HG03097 (cell line): Measurements from ENCODE around the gene LRIT1.
"Not testable (repeated sequence)": the region's sequence is repeated elsewhere in the genome, so short reads cannot be mapped to it uniquely, and the experiment has no call there.

Experiments used
- ATAC-seq: cut with Tn5 transposase; IDR thresholded peaks from one replicate; pipeline ENCODE4 v1.9.1; 2021; ENCODE audit not compliant: unreplicated experiment, low FRiP score

Gene LRIT1, protein sequence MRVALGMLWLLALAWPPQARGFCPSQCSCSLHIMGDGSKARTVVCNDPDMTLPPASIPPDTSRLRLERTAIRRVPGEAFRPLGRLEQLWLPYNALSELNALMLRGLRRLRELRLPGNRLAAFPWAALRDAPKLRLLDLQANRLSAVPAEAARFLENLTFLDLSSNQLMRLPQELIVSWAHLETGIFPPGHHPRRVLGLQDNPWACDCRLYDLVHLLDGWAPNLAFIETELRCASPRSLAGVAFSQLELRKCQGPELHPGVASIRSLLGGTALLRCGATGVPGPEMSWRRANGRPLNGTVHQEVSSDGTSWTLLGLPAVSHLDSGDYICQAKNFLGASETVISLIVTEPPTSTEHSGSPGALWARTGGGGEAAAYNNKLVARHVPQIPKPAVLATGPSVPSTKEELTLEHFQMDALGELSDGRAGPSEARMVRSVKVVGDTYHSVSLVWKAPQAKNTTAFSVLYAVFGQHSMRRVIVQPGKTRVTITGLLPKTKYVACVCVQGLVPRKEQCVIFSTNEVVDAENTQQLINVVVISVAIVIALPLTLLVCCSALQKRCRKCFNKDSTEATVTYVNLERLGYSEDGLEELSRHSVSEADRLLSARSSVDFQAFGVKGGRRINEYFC

DNA sequence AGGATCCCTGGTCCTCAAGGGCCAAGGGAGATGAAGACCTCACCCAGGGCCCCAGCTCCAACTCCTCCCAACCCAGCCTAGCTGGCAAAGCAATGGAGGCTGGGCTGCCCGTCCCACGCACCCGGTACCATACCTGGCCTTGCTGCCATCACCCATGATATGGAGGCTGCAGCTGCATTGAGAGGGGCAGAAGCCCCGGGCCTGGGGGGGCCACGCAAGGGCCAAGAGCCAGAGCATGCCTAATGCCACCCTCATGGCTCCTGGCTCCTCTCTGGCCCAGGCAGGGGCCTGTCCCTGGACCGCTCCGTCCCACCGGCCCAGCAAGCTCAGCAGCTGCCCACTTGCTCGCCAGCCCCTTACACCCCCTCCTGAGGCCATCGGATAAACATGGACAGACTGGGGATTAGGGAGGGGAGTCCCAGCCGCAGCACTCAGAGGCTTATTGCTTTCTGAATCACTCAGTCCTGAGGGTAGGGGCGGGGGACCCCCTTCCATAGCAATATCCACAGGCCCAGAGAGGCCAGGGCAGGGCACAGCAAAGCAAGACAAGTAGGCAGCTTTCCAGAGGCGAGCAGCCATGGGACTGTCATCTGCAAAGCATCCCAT, at the start of gene LRIT1:
Gene LRIT1, minus strand, starts transcription at position 362 of the 606 bp plus-strand sequence. Its CDS starts 107 bp downstream, at position 255.
- no peak for ATAC-seq

DNA sequence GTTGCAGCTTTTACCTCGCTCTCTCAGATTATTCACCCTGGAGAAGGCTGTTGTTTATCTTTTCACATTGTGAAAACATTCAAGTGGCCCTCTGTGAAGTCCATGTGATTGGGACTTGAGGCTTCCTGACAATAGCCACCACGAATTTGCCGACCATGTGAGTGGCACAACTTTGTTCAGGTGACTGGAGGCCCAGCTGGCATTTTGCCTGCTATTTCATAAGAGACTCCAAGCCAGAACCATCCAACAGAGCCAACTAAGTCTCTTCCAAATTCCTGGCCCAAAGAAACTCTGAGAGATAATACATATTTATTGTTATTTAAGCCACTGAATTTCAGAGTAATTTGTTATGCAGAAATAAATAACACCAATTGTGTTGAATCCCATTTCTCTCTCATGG, 48.9 kb upstream of the LRIT1 start:
- no peak for ATAC-seq

DNA sequence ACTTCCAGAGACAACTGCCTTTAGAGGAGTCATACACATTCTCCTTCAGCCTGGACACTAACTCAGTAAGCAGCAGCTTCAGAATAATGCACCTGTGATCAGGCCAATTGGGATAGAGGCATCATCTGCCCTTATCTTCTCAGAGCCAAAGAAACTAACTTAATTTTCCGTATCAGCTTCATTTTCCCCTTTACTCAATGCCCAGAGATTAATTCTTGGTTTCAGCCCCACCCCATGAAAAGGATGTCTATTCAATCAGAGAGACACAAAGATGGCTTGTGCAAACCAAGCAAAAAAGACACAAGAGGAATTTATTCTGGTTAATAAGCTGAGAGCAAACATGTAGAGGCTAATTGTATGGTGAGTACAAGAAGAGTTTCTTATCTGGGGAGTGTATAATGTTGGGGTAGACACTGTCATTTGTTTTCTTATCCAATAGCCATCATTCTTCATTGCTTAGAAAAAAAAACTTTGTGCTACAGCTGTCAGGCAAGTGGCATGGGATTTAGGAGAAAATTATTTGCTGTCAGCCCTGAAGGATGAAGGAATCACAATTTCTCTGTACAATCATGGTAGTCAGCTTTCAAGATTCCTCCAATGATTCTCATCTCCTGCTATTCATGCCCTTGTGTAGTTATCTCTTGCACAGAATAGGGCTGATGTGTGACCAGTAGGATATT, 48.3 kb upstream of the LRIT1 start:
- no peak for ATAC-seq

DNA sequence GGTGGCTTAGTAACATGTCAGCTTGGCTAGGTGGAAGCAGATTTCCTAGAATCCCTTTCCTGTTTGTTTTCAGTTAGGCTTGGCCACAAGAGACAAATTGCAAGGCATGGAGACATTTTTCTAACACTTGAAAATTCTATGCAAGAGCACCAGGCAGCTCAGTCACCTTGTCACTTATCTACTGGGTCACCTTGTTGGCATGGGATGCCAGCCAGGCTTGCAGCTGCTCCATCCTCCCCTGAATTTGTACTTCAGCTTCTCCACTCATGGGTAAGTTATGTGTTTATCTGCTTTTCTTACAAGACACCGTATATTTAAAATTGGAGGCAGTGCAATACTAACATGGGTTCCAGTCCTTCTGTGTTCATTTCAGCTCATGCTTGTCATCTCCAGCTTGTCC, 46.8 kb upstream of the LRIT1 start:
- no peak for ATAC-seq

DNA sequence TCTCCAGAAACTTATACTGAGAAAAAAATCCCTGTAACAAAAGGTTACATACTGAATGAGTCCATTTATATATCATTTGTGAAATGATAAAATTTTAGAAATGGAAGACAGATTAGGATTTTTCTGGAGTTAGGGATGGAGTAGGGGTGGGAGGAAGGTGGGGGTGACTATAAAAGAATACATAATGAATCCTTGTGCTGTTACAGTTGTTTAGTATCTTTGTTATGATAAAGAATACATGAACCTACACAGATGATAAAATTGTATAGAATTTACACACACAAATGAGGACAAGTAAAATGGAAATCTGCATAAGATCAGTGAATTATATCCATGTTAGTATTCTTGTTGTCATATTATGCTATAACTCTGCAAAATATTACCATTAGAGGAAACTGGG, 45.3 kb upstream of the LRIT1 start:
- ATAC-seq = no peak

DNA sequence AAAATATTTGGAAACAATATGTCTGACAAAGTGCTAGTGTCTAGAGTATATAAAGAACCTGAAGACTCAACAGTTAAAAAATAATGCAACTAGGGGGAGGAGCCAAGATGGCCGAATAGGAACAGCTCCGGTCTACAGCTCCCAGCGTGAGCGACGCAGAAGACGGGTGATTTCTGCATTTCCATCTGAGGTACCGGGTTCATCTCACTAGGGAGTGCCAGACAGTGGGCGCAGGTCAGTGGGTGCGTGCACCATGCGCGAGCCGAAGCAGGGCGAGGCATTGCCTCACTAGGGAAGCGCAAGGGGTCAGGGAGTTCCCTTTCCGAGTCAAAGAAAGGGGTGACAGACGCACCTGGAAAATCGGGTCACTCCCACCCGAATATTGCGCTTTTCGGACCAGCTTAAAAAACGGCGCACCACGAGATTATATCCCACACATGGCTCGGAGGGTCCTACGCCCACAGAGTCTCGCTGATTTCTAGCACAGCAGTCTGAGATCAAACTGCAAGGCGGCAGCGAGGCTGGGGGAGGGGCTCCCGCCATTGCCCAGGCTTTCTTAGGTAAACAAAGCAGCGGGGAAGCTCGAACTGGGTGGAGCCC, 38.6 kb upstream of the LRIT1 start:
- not testable (repeated sequence) for ATAC-seq

DNA sequence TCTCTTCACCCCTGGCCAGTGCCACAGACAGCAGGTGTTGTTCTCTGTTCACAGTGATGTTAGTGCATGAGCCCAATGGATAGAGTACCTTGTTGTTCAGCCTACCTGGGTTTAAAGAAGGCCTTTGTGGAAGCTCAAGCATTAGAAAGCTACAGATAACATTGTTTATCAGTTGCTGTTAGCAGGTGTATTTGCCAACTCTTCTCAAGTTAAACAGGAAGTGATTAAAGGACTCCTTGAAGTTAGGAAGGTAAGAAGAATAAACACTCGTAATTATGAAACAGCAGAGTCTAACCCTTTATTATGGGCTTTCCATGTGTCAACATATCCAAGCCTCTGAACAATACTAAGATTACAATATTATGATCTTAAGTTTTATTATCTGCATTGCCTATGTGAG, 29.4 kb upstream of the LRIT1 start:
- ATAC-seq = no peak

DNA sequence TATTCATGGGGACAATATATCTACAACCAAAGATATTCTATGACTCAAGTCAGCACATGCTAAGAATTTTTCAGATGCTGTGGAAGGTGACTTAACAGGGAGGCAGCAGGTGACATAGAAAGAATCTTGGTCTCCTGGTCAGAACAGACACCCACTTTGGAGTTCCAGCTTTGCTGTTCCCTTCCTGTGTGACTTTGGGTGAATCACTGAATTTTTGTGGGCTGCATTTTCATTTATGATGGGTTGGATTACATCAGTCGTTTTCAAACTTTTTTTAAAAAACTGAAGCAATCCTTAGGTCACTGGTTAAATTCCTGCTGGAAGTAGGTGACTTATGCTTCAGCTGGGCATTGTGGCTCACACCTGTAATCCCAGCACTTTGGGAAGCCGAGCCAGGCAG, 28.4 kb upstream of the LRIT1 start:
- ATAC-seq = no peak

DNA sequence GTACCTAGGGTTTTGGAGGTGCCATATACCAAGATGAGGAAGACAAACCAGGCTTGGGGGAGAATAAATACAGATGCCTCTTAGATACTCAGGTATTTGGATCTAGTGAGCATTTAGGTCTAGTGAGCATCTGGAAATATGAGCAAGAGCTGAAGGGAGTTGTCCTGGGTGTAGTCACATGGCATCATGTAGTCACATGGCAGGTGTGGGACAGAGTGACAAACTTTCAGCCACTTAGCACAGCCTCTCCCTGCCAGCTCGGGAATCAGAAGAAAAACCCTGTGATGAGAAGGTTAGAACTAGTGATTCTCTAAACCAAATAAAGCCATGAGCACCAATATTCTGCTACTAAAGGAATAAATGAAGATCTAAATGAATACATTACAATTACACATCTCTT, 27.8 kb upstream of the LRIT1 start:
- no peak for ATAC-seq

DNA sequence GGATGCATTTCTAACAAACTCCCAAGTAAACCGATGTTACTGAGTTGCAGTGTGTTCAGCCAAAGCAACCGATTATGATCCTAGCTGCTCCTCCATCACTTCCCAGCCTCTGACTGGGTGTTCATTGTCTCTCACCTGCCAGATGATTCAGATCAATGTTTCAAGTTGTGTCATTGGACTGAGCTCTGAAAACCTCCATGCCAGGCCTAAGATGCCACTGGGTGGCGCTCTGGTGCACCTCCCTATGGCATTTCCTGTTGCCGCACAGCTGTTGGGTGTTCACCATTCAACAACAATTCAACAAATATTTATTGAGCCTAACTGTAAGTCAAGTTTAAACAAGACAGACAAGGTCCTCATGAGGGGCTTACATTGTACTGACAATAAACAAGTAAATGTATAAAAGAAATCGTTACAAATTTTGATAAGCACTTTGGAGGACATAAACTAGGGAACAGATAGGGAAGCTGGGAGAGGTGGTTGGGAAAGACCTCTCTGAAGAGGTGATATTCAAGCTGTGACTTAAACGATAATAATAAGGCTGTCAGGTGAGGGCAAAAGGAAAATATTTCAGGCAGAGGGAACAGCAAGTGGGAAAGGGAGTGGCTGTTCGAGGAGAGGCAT, 26.3 kb upstream of the LRIT1 start:
- no peak for ATAC-seq

DNA sequence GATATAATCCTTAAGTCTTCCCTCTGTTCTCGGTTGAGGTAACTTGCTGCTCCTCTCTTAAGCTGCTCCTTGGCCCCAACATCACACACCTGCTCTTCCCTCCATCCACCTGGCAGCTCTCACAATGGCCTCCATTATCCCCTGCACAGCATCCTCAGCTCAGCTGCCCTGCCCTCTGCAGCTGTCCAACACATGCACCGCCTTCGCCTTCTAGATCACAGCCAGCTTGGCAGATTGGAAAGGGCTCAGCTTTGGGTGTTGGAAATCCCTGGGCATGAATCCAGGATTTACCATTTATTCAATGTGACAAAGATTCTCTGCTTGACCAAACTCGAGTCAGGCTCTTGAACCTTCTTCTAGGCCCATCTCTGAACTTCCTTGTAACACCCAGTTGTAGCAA, 24.1 kb upstream of the LRIT1 start:
- no peak for ATAC-seq

DNA sequence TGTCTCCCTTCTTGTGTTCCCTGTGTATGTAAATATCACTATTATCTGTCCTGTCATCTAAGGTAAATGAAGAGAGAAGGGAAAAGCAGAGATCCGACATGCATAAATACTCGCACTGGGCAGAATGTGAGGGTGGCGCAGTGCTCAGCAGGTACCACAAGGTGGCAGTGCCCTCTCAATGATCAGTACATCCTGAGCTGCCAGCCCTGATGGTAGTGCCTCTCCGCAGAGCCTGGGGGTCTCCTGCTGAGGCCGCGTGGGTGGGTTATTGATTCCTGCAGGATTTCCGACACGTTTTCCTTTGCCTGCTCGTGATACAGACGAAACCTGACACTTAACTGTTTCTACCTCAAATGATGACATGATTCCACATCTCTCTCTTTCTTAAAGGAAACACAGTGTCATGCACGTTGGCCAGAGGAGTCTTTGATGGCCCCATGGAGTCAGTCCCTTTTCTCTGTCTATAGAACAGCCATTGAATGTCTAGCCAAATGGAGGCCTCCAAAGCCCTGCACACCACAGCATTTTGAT, 23.3 kb upstream of the LRIT1 start:
- ATAC-seq = peak; percentile 92

DNA sequence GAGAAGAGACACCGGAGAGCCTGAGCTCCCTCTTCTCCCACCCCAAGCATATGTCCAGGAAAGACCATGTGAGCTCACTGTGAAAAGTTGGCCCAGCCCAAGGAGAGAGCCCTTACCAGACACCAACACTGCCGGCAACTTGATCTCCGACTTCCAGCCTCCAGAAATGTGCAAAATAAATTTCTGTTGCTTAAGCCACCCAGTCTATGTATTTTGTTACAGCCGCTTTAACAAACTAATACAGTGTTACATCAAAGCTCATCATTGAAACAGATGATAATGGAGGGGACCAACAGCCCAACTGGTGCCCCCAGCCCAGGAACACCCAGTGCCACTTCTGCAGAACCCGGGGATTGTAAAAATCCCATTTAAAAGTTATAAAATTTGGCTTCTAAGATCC, 22.4 kb upstream of the LRIT1 start:
- no peak for ATAC-seq

DNA sequence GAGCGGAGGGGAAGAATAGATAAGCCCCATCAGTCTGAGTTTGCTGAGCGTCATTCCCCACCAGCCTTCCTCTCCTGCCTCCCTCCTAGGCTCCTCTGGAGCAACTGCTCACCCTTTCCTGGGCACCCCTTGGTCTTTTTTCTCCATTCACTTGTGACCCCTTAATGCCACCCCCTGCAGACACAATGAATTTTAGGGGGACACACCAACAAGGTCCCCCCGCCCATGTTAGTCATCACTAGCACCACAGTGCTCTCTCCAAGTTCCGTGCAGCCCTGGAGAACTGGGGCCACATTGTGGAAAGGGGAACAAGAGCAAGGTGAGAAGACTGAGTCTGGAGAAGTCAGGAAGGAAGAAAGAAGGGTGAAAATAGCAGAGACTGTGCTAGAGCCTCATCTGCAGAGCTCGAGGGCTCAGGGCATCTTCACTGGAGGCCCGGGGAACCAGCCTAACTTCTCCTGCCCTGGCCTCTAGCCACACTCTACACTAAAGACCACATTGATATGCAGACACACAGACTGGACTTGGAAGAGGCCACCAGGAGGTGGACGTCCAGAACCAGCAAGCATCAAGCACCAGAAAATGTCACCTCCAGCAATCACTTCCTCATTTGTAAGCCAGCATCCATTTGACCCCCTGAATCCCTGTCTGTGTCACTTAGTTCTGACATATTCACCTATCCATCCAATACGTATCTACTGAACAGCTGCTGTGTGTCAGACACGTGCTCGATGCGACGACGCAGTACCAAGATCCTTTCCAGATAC, 21.0 kb upstream of the LRIT1 start:
- no peak for ATAC-seq

DNA sequence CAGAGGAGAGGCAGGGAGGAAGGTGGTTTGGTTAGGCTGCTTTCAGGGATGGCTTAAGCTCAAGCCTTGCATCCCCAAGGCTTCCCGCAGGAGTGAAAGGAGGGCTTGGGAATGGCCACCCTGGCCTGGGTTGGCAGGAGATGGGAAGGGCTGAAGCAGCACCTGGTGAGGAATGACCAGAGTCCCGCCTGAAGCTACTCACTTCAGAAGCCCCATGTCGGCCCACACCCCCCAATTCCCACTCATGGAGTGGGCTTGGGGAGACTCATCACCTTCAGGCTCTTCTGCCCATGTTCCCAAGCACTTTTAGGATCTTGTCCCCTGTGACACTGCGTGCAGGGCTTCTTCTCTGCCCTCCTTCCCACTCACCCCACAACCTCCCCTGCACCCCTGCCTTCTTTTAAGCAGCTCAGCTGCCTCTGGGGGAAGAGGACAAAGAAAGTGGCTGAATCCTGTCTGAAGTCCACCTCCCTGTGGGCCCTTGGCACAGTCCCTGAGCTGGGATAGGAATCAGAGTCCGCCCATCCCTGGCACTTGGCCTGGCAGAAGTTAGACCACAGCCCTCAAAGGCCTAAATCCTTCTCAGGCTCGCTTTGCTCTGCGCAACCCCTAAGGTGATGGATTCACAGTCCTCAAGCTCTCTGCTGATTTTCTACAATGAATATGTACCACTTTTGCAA, 20.0 kb upstream of the LRIT1 start:
- ATAC-seq = no peak

DNA sequence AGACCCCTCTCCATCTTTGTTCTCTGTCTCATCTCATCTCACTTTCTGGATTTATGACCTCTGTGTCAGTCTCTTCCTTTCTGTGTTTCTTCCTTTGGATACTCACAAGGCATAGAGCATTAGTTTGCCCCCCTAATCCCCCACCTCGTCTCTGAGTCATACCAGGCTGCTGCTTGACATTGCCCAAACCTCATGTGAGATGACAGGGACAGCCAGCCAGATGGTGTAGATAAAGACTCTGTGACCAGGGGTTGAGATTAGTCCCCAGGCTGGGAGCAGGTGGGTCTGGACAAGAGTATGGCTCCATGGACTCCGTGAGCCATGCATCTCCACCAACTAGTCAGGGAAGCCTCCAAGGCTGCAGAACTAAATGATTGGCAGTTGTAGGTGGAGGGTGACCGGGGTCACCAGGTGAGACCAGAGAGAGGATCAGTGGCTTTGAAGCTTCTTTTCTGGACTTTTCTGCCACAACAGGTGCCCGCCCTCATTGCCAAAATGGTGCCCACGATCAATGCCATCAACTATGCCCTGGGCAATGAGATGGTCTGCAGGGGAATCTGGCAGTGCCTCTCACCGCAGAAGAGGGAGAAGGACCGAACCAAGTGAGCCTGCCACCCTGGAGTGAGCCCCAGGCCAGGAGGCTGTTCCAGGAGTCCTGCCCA, 16.8 kb upstream of the LRIT1 start:
- no peak for ATAC-seq

DNA sequence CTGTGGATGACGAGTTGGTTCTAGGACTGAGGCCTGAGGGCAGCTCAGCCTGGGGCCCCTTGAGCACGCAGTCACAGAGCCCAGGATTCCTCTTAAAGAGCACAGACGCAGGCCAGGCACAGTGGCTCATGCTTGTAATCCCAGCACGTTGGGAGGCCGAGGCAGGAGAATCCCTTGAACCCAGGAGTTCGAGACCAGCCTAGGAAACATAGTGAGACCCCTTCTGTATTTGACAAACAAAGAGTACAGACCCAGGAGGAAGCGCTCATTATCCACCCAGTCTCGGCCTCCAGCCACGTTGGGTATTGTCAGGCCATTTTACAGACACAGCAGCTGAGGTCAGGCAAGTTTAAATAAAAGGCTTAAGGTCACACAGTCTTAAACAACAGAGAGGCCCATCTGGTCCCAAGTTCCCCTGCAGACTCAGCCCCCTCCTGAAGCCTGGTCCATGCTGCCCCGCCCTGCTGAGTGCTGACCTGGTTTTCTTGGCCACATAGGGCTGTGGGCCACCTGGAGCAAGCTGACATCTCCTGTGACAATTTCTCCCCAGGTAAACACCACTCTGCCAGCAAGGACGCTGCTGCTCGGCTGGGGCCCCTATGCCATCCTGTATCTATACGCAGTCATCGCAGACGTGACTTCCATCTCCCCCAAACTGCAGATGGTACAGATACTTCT, 16.1 kb upstream of the LRIT1 start:
- no peak for ATAC-seq
